Liver (tissue), 9 donors: ENCODE data around the gene GAR1. TPM values are rescaled to one million over a fixed set of nuclear protein-coding genes. Genes with fewer than 3 reads are reported as not detected.

Experiments
- DNase-seq: peaks from one replicate; pipeline ENCODE4 v3.0.0-alpha.2; 2017; ENCODE audit warnings: low spot score
- H3K27ac ChIP-seq, 2 donors: one replicate each; pipeline ENCODE4 v1.7.0; 2013; ENCODE audit warnings: inconsistent platforms in 2 of 2, low read length in 2 of 2, control low read depth in 1 of 2, low read depth in 1 of 2, mild to moderate bottlenecking in 1 of 2
- H3K27me3 ChIP-seq, 4 donors: one replicate each; pipeline versions ENCODE4 v1.6.1 to v1.7.0; 2013; ENCODE audit warnings: low read length in 3 of 4, inconsistent platforms in 1 of 4, mild to moderate bottlenecking in 1 of 4, moderate library complexity in 1 of 4; ENCODE audit not compliant: control insufficient read depth in 4 of 4, insufficient read depth in 4 of 4
- H3K36me3 ChIP-seq, 4 donors: one replicate each; pipeline versions ENCODE4 v1.6.1 to v1.7.0; 2013; ENCODE audit warnings: low read length in 3 of 4, mild to moderate bottlenecking in 3 of 4, low read depth in 1 of 4, moderate library complexity in 1 of 4; ENCODE audit not compliant: control insufficient read depth in 4 of 4, insufficient read depth in 3 of 4
- H3K4me1 ChIP-seq, 4 donors: one replicate each; pipeline versions ENCODE4 v1.6.1 to v1.7.0; 2013; ENCODE audit warnings: low read length in 3 of 4, mild to moderate bottlenecking in 3 of 4, moderate library complexity in 1 of 4; ENCODE audit not compliant: control insufficient read depth in 4 of 4, insufficient read depth in 4 of 4
- H3K4me3 ChIP-seq, 3 donors: one replicate each; pipeline versions ENCODE4 v1.6.1 to v1.7.0; 2013; ENCODE audit warnings: low read length in 3 of 3, control low read depth in 1 of 3, low read depth in 1 of 3, mild to moderate bottlenecking in 1 of 3
- H3K9ac ChIP-seq, 2 donors: one replicate each; pipeline ENCODE4 v1.7.0; 2013; ENCODE audit warnings: low read length in 2 of 2, mild to moderate bottlenecking in 2 of 2, moderate library complexity in 2 of 2, control low read depth in 1 of 2, low read depth in 1 of 2
- H3K9me3 ChIP-seq, 4 donors: one replicate each; pipeline versions ENCODE4 v1.6.1 to v1.7.0; 2013; ENCODE audit warnings: low read length in 3 of 4; ENCODE audit not compliant: control insufficient read depth in 4 of 4
- ATF3 ChIP-seq: IDR thresholded peaks from 2 replicates; pipeline ENCODE4 v1.6.1; 2016; ENCODE audit warnings: antibody characterized with exemption
- CTCF ChIP-seq: fragments of 150-350 bp; IDR thresholded peaks from 2 replicates; pipeline ENCODE4 v1.5.1; 2017; ENCODE audit warnings: improper control_type of control experiment, low read depth, low read length; ENCODE audit not compliant: missing input control
- FOXA1 ChIP-seq: IDR thresholded peaks from 2 replicates; pipeline ENCODE4 v1.6.1; 2016; ENCODE audit warnings: antibody characterized with exemption
- FOXA2 ChIP-seq: IDR thresholded peaks from 2 replicates; pipeline ENCODE4 v1.6.1; 2016; ENCODE audit warnings: antibody characterized with exemption
- GABPA ChIP-seq, 2 donors: IDR thresholded peaks in 1 of 2; conservative IDR thresholded peaks in 1 of 2; 2 replicates each; pipeline ENCODE4 v1.6.1; 2016; ENCODE audit warnings: antibody characterized with exemption in 2 of 2, mild to moderate bottlenecking in 1 of 2, moderate library complexity in 1 of 2
- HNF4A ChIP-seq, 2 donors: conservative IDR thresholded peaks; 2 replicates each; pipeline ENCODE4 v1.6.1; 2016; ENCODE audit warnings: antibody characterized with exemption in 2 of 2, mild to moderate bottlenecking in 2 of 2
- HNF4G ChIP-seq: IDR thresholded peaks from 2 replicates; pipeline ENCODE4 v1.6.1; 2016; ENCODE audit warnings: antibody characterized with exemption
- JUND ChIP-seq, 2 donors: IDR thresholded peaks; 2 replicates each; pipeline ENCODE4 v1.6.1; 2016; ENCODE audit warnings: antibody characterized with exemption in 2 of 2
- MAX ChIP-seq: IDR thresholded peaks from 2 replicates; pipeline ENCODE4 v1.6.1; 2016; ENCODE audit warnings: antibody characterized with exemption
- NR2F2 ChIP-seq: IDR thresholded peaks from 2 replicates; pipeline ENCODE4 v1.6.1; 2016; ENCODE audit warnings: antibody characterized with exemption
- RAD21 ChIP-seq, 2 donors: IDR thresholded peaks; 2 replicates each; pipeline ENCODE4 v1.6.1; 2016; ENCODE audit warnings: antibody characterized with exemption in 2 of 2, mild to moderate bottlenecking in 2 of 2
- REST ChIP-seq: IDR thresholded peaks from 2 replicates; pipeline ENCODE4 v1.6.1; 2016; ENCODE audit warnings: antibody characterized with exemption, mild to moderate bottlenecking
- RXRA ChIP-seq, 2 donors: IDR thresholded peaks; 2 replicates each; pipeline ENCODE4 v1.6.1; 2017 to 2018; ENCODE audit warnings: antibody characterized with exemption in 2 of 2, mild to moderate bottlenecking in 1 of 2
- TAF1 ChIP-seq: conservative IDR thresholded peaks from 2 replicates; pipeline ENCODE4 v1.6.1; 2016; ENCODE audit warnings: antibody characterized with exemption, mild to moderate bottlenecking
- ZBTB33 ChIP-seq: IDR thresholded peaks from 2 replicates; pipeline ENCODE4 v1.6.1; 2016; ENCODE audit warnings: antibody characterized with exemption
- WGBS: extraction: QIAGEN DNeasy Blood & Tissue Kit; methylation state at CpG from one replicate; pipeline ENCODE4 v1.1.7; 2013; 5-methylcytosine and 5-hydroxymethylcytosine counted together
- polyA plus RNA-seq, 2 donors: library from polyadenylated mRNA; stranded (reverse) in 1 of 2; unstranded in 1 of 2; fragments of 200-250 nt in 1 of 2; fragments of >200 nt in 1 of 2; fragmentation: Nextera tagmentation in 1 of 2; extraction: Ambion mirVana in 1 of 2; gene quantifications; one replicate each; pipeline versions ENCODE4 v1.2.1 to v1.2.3, GENCODE V29; 2013 to 2015
- total RNA-seq, 2 donors: library from RNA; depleted of rRNA; stranded (reverse); fragments of >200 nt; gene quantifications; one replicate each; pipeline ENCODE4 v1.2.3, GENCODE V29; 2014
- donor health status: healthy.
- donor health status: healthy.
- donor health status: healthy.
- donor health status: healthy.
- donor health status: healthy.

Gene GAR1
- total and polyA plus RNA-seq, 4 donors = 1.5 to 7.7 (median 5.9) TPM

GRCh38 chr4:109818268-109818667, 2.7 kb downstream of the GAR1 start:
- Histone ChIP-seq H3K36me3 (peaks cover 5 to 28% (median 17%) of the 10 kb centered on the region in 4 donors), H3K9me3 (no peaks in the 10 kb centered on the region), H3K27me3 (no peaks in the 10 kb centered on the region), H3K9ac (no peak overlapping the region), H3K4me1 (peaks cover 2 to 20% (median 16%) of the 10 kb centered on the region in 4 donors), H3K27ac (no peak overlapping the region), H3K4me3 (no peak overlapping the region)
- 97% methylated on average over 4 of the region's 4 CpGs for WGBS
- TF ChIP-seq MAX = no peak
- DNase-seq = no peak

GRCh38 chr4:109820563-109820962, 5.0 kb downstream of the GAR1 start:
- WGBS = 93% methylated on average over 2 of the region's 2 CpGs
- DNase-seq = no peak
- no peak overlapping the region for H3K4me3 ChIP-seq
- TF ChIP-seq REST (no peak), ATF3 (no peak), CTCF (no peak), MAX (no peak), HNF4G (no peak), RXRA (IDR thresholded peaks at IDR 0.05) (no peak), GABPA (IDR thresholded peaks at IDR 0.05 in 1 of 2, conservative IDR thresholded peaks at IDR 0.05 in 1 of 2) (no peak)
- peaks cover 5 to 43% (median 20%) of the 10 kb centered on the region in 4 donors for H3K36me3 ChIP-seq
- no peaks in the 10 kb centered on the region for H3K27me3 ChIP-seq
- no peak overlapping the region for H3K9ac ChIP-seq
- no peaks in the 10 kb centered on the region for H3K9me3 ChIP-seq
- H3K27ac ChIP-seq = no peak overlapping the region
- peaks cover 2 to 15% (median 10%) of the 10 kb centered on the region in 4 donors for H3K4me1 ChIP-seq

GRCh38 chr4:109821185-109821584, 5.6 kb downstream of the GAR1 start:
- 84% methylated on average over 2 of the region's 2 CpGs for WGBS
- Histone ChIP-seq H3K9ac (no peak overlapping the region), H3K9me3 (no peaks in the 10 kb centered on the region), H3K27me3 (no peaks in the 10 kb centered on the region), H3K36me3 (peaks cover 5 to 43% (median 20%) of the 10 kb centered on the region in 4 donors), H3K4me3 (no peak overlapping the region), H3K4me1 (peaks cover 2 to 10% (median 9%) of the 10 kb centered on the region in 4 donors), H3K27ac (no peak overlapping the region)
- DNase-seq = no peak
- TF ChIP-seq TAF1 (no peak), HNF4A (conservative IDR thresholded peaks at IDR 0.05) (no peak), RAD21 (IDR thresholded peaks at IDR 0.05) (no peak), FOXA1 (no peak), NR2F2 (no peak), ATF3 (no peak), HNF4G (no peak), ZBTB33 (no peak), FOXA2 (no peak), REST (no peak), GABPA (IDR thresholded peaks at IDR 0.05 in 1 of 2, conservative IDR thresholded peaks at IDR 0.05 in 1 of 2) (no peak), JUND (IDR thresholded peaks at IDR 0.05) (no peak)
